ENCODE measurements around the gene SLC25A10.

Gene SLC25A10

DNA sequence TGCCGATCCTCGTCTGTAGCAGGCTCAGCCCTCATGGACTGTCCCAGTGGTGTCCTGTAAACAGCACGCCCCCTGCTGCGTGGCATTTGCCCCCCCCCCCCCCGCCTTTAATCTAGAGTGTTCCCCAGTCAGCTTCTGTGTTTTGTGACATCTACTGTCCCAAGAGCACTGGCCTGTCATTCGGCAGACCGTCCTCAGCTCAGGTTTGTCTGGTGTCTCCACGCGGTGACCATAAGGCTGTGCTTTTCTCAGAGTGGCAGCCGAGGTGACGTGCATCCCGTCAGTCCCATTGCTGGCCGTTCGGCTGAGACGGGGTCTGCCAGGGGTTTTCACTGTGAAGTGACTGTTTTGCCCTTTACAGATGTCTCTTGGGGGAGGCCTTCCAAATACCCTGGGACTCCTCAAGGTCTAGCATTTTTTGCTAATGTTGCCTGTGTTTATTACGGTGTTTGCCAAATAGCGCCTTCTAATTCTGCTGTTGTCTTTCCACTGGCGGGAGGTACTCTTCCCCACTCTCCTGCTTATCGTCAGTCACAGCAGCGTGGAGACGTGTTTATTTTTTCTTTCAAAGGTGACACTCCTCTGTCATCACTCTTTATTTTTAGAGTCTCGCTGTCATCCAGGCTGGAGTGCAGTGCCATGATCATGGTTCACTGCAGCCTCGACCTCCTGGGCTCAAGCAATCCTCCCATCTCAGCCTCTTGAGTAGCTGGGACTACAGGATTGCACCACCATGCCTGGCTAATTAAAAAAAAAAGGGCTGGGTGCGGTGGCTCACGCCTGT lies 14.6 kb upstream of the SLC25A10 start:
- Histone ChIP-seq H3K27ac (ENCODE audit: low read depth, low read length) (no peak overlapping the region), H3K36me3 (ENCODE audit: control insufficient read depth, insufficient read depth, low read length) (peaks cover 67% of the 10 kb centered on the region), H3K4me1 (ENCODE audit: control insufficient read depth, insufficient read depth, low read length) (no peaks in the 10 kb centered on the region), H3K4me3 (ENCODE audit: low read depth, low read length) (no peak overlapping the region), H3K27me3 (ENCODE audit: control insufficient read depth, insufficient read depth, low read length) (no peaks in the 10 kb centered on the region), H3K9me3 (ENCODE audit: control insufficient read depth, insufficient read depth, low read length) (no peaks in the 10 kb centered on the region), H3K9ac (ENCODE audit: low read depth, low read length) (no peak overlapping the region)

DNA sequence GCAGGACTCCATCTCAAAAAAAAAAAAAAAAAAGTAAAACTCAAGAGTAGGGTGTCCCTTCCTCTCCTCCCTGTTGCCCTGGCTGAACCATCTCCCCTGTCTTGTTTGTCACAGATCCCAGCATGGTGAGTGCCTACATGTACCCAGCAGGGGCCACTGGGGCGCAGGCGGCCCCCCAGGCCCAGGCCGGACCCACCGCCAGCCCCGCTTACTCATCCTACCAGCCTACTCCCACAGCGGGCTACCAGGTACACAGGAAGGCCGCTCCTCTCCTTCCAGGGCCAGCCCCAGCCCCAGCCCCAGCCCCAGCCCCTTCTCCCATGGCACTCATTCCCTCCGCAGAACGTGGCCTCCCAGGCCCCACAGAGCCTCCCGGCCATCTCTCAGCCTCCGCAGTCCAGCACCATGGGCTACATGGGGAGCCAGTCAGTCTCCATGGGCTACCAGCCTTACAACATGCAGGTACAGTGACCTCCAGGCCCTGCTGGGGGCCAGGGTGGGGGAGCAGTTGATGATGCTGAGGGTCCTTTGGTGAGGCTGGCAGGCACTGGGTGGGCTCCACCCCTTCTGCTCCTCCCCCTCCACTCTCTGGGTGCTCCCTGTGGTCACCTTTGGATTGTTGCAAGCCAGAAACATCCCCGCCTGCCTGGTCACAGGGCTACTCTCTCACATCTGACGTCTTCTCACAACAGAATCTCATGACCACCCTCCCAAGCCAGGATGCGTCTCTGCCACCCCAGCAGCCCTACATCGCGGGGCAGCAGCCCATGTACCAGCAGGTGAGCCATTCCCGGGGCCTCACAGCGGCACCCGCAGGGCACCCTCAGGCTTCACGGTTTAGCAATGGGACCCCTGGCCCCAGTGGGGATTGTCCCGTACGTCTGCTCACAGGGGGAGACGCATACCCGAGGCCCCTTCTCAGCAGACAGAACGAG lies 11.5 kb upstream of the SLC25A10 start:
- no peak overlapping the region for H3K4me3 ChIP-seq (ENCODE audit: low read depth, low read length)
- H3K9ac ChIP-seq (ENCODE audit: low read depth, low read length) = no peak overlapping the region
- H3K27ac ChIP-seq (ENCODE audit: low read depth, low read length) = peak overlapping the region; percentile 2
- H3K9me3 ChIP-seq (ENCODE audit: control insufficient read depth, insufficient read depth, low read length) = no peaks in the 10 kb centered on the region
- H3K4me1 ChIP-seq (ENCODE audit: control insufficient read depth, insufficient read depth, low read length) = no peaks in the 10 kb centered on the region
- peaks cover 60% of the 10 kb centered on the region for H3K36me3 ChIP-seq (ENCODE audit: control insufficient read depth, insufficient read depth, low read length)
- no peaks in the 10 kb centered on the region for H3K27me3 ChIP-seq (ENCODE audit: control insufficient read depth, insufficient read depth, low read length)

DNA sequence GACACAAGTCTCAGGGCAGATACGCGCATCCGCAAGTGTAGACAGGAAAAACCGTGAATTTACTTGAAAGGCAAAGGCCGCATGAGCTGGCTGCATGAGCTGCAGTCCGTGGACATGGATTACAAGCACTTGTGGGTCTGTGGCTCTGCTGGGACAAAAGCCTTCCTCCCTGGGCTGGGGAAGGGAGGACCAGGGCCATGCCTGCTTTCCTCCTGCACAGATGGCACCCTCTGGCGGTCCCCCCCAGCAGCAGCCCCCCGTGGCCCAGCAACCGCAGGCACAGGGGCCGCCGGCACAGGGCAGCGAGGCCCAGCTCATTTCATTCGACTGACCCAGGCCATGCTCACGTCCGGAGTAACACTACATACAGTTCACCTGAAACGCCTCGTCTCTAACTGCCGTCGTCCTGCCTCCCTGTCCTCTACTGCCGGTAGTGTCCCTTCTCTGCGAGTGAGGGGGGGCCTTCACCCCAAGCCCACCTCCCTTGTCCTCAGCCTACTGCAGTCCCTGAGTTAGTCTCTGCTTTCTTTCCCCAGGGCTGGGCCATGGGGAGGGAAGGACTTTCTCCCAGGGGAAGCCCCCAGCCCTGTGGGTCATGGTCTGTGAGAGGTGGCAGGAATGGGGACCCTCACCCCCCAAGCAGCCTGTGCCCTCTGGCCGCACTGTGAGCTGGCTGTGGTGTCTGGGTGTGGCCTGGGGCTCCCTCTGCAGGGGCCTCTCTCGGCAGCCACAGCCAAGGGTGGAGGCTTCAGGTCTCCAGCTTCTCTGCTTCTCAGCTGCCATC lies 10.6 kb upstream of the SLC25A10 start:
- Histone ChIP-seq H3K36me3 (ENCODE audit: control insufficient read depth, insufficient read depth, low read length) (peaks cover 60% of the 10 kb centered on the region), H3K9me3 (ENCODE audit: control insufficient read depth, insufficient read depth, low read length) (no peaks in the 10 kb centered on the region), H3K9ac (ENCODE audit: low read depth, low read length) (no peak overlapping the region), H3K27me3 (ENCODE audit: control insufficient read depth, insufficient read depth, low read length) (no peaks in the 10 kb centered on the region), H3K4me1 (ENCODE audit: control insufficient read depth, insufficient read depth, low read length) (no peaks in the 10 kb centered on the region), H3K4me3 (ENCODE audit: low read depth, low read length) (peak overlapping the region; percentile 93), H3K27ac (ENCODE audit: low read depth, low read length) (peak overlapping the region; percentile 14)

DNA sequence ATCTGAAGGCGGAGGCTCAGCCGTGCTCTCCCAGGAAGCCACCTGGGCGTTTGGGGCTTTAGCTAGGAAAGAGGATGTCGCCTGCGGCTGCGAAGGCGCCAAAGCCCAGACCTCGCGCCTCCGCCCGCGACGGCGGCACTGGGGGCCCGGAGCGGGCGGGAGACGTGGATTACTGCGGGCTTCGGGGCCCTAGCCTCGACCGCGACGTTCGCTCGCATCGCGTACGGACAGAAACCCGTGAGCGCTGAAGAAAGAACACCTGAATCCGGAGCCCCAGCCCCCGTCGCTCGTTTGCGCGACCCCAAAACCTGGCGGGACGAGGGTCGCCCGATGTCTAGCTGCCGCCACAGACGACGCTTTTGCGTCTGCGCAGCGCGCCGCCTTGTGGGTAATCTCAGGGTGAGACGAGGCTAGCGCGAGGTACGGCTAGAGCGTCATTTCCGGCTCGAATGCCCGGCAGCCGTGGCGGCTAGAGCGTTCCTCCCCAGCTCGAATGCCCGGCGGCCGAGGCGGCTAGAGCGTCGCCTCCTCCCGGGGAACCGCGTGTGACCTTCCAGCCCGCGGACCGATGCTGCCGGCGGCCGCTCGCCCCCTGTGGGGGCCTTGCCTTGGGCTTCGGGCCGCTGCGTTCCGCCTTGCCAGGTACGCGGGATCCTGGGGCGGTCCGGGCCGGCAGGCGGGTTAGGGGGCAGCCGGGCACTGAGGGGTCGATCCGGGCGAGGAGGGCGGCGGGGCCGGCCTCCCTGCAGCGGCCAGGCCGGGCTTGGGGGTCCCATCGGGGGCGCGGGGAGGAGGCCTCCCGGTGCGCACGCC lies 8.9 kb upstream of the SLC25A10 start, which contains the start of gene MRPL12:
Gene MRPL12 (plus strand): TSS at position 434 of the 813 bp plus-strand sequence. CDS start 135 bp downstream, at position 569.
- H3K27me3 ChIP-seq (ENCODE audit: control insufficient read depth, insufficient read depth, low read length) = no peaks in the 10 kb centered on the region
- H3K27ac ChIP-seq (ENCODE audit: low read depth, low read length) = peak within 1 kb of the TSS; percentile 92
- H3K9me3 ChIP-seq (ENCODE audit: control insufficient read depth, insufficient read depth, low read length) = no peaks in the 10 kb centered on the region
- H3K36me3 ChIP-seq (ENCODE audit: control insufficient read depth, insufficient read depth, low read length) = peaks cover 61% of the 10 kb centered on the region
- no peaks in the 10 kb centered on the region for H3K4me1 ChIP-seq (ENCODE audit: control insufficient read depth, insufficient read depth, low read length)
- H3K9ac ChIP-seq (ENCODE audit: low read depth, low read length) = peak within 1 kb of the TSS; percentile 91
- H3K4me3 ChIP-seq (ENCODE audit: low read depth, low read length) = peak within 1 kb of the TSS; percentile 93

DNA sequence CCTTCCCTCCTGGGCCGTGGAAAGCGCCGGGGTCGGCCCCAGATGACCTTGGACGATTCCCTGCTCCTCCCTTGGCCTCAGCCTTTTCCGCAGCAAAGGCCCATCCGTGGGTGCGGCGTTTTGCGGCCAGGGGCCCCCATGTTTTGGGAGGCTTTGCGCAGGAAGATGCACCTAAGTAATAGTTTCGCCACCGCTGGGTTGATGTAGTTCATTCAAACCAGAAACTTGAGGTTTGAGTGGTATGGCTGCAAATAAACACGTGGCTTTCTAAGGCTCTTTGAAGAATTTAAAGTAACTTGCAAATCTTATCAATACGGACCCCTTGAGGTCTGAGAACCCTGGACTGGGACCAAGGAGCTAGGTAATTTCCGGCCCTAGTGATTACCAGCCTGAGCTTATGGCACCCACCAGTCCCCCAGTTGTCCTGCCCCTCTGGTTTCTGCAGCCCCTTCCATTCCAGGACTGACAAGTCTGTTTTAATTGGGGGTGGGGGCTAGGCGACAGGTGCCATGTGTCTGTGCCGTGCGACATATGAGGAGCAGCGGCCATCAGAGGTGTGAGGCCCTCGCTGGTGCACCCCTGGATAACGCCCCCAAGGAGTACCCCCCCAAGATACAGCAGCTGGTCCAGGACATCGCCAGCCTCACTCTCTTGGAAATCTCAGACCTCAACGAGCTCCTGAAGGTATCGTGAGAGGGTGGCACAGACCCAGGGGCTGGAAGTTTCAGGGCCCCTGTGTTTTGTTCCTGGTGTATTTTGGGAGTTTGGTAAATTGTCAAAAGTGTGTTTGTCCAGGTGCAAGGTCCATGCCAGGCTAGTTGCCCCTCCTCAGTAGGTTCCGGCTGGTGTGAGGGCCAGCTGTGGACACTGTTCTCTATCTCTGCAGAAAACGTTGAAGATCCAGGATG lies 8.1 kb upstream of the SLC25A10 start:
- Histone ChIP-seq H3K4me1 (ENCODE audit: control insufficient read depth, insufficient read depth, low read length) (no peaks in the 10 kb centered on the region), H3K27ac (ENCODE audit: low read depth, low read length) (peak overlapping the region; percentile 92), H3K36me3 (ENCODE audit: control insufficient read depth, insufficient read depth, low read length) (peaks cover 61% of the 10 kb centered on the region), H3K9me3 (ENCODE audit: control insufficient read depth, insufficient read depth, low read length) (no peaks in the 10 kb centered on the region), H3K27me3 (ENCODE audit: control insufficient read depth, insufficient read depth, low read length) (no peaks in the 10 kb centered on the region), H3K4me3 (ENCODE audit: low read depth, low read length) (peak overlapping the region; percentile 93), H3K9ac (ENCODE audit: low read depth, low read length) (peak overlapping the region; percentile 91)

DNA sequence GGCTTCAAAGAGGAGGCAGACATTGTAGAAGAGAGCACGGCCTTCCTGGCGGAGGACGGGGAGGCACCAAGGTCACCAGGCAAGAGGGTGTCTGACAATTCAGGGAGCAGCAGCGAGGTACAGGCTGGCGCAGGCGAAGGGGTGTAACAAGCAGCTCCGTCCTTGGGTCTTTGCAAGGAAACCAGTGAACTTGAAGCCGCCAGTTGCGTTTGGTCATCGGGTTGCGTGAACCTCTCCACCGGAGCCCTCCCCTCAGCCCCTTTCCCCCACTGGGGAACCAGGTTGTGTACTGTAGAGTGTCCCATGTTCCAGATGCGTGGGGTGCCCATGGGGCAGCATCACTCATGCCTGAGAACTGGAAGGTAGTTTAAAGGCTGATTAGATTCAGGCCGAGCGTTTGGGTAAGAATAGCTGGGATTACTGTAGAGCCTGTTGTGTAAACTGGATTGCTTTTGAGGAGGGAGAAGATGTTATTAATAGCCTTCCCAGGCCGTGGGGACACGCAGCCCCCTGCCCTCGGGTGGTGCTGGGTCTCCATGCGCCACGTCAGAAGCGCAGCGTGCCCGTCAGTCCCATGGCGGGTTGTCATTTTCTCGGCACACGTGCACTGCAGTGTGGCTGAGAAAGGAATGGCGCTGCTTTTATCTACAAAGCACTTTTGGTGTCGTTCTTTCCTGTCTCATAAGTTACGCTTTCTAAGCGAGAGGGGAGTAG lies 6.4 kb upstream of the SLC25A10 start:
- no peaks in the 10 kb centered on the region for H3K27me3 ChIP-seq (ENCODE audit: control insufficient read depth, insufficient read depth, low read length)
- H3K9me3 ChIP-seq (ENCODE audit: control insufficient read depth, insufficient read depth, low read length) = no peaks in the 10 kb centered on the region
- H3K9ac ChIP-seq (ENCODE audit: low read depth, low read length) = no peak overlapping the region
- peaks cover 57% of the 10 kb centered on the region for H3K36me3 ChIP-seq (ENCODE audit: control insufficient read depth, insufficient read depth, low read length)
- H3K27ac ChIP-seq (ENCODE audit: low read depth, low read length) = no peak overlapping the region
- H3K4me1 ChIP-seq (ENCODE audit: control insufficient read depth, insufficient read depth, low read length) = peaks cover 4% of the 10 kb centered on the region
- H3K4me3 ChIP-seq (ENCODE audit: low read depth, low read length) = no peak overlapping the region

DNA sequence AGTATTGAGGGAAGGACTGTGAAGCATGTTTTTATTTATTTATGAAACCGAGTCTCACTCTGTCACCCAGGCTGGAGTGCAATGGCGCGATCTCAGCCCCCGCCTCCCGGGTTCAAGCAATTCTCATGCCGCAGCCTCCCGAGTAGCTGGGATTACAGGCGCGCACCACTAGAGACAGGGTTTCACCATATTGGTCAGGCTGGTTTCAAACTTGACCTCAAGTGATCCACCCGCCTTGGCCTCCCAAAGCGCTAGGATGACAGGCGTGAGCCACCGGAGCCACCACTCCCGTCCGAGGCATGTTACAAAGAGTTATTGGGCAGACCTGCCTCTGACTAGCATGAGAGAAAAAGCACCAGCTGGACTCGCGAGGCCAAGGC lies 5.9 kb upstream of the SLC25A10 start:
- no peak overlapping the region for H3K27ac ChIP-seq (ENCODE audit: low read depth, low read length)
- no peaks in the 10 kb centered on the region for H3K27me3 ChIP-seq (ENCODE audit: control insufficient read depth, insufficient read depth, low read length)
- H3K4me1 ChIP-seq (ENCODE audit: control insufficient read depth, insufficient read depth, low read length) = peaks cover 10% of the 10 kb centered on the region
- peaks cover 51% of the 10 kb centered on the region for H3K36me3 ChIP-seq (ENCODE audit: control insufficient read depth, insufficient read depth, low read length)
- H3K9ac ChIP-seq (ENCODE audit: low read depth, low read length) = no peak overlapping the region
- H3K4me3 ChIP-seq (ENCODE audit: low read depth, low read length) = no peak overlapping the region
- no peaks in the 10 kb centered on the region for H3K9me3 ChIP-seq (ENCODE audit: control insufficient read depth, insufficient read depth, low read length)

DNA sequence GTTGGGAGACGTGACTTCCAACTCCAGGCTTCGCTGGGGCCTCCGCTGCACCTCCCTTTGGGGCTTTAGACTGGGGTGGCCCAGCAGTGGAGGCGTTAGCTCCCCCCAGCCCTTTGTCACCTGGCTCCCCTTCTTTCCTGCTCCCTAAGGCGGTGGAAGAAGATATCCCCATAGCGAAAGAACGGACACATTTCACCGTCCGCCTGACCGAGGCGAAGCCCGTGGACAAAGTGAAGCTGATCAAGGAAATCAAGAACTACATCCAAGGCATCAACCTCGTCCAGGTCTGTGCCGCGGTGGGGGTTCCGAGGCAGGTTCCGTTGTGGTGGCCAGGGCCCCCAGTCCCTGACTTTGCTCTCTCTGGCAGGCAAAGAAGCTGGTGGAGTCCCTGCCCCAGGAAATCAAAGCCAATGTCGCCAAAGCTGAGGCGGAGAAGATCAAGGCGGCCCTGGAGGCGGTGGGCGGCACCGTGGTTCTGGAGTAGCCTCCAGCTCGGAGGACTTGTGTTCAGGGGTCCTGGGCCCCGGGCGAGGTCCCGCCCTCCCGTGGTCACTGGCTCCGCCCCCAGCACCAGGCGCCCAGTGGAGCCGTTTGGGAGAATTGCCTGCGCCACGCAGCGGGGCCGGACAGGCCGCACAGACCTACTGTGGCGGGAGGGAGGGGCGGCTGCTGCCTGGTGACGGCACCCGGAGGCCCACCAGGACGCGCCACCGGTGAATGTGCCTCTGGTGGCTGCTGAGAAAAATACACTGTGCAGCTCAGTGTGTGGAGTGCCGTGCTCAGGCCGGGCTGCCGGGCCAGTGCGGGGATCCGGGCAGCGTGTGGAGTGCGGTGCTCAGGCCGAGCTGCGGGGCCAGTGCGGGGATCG lies 5.1 kb upstream of the SLC25A10 start:
- Histone ChIP-seq H3K27me3 (ENCODE audit: control insufficient read depth, insufficient read depth, low read length) (no peaks in the 10 kb centered on the region), H3K4me1 (ENCODE audit: control insufficient read depth, insufficient read depth, low read length) (peaks cover 12% of the 10 kb centered on the region), H3K36me3 (ENCODE audit: control insufficient read depth, insufficient read depth, low read length) (peaks cover 45% of the 10 kb centered on the region), H3K27ac (ENCODE audit: low read depth, low read length) (no peak overlapping the region), H3K9ac (ENCODE audit: low read depth, low read length) (no peak overlapping the region), H3K4me3 (ENCODE audit: low read depth, low read length) (no peak overlapping the region), H3K9me3 (ENCODE audit: control insufficient read depth, insufficient read depth, low read length) (no peaks in the 10 kb centered on the region)
